ENCODE data around the gene FUZ. TPM values are rescaled to one million over a fixed set of nuclear protein-coding genes. Genes with fewer than 3 reads are reported as not detected.

The FUZ gene
- total and polyA plus RNA-seq, 9 donors: 13.4 to 48.6 (median 27.5) TPM

DNA sequence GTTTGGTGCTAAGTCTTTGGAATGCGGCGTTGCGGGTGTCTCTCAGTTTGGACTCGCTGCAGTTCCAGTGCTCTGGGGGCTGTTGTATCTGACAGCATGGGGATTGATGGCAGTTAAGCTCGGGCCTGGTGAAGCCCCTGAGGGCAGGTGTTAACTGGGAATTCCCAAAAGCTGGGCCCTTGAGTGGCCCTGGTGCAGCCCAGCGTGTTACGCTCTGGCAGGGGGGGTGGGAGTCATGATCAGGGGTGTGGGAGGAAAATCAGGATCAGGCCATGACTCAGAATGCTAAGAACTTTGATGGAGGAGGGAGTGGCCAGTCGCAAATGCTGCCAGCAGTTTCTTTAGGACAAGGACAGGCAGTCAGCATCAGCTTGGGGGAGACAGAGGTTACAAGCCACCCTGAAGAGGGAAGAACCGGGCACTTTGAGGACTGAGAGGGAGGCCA is 26.7 kb downstream of the FUZ start:
- intact Hi-C loops (cut with DNase I): no loop called here
- Histone ChIP-seq H3K27me3 (no peaks in the 10 kb centered on the region), H3K9me3 (no peaks in the 10 kb centered on the region), H3K27ac (no peak overlapping the region), H3K4me1 (ENCODE audit: insufficient read depth) (peaks cover 9% of the 10 kb centered on the region), H3K4me3 (no peak overlapping the region), H3K36me3 (no peaks in the 10 kb centered on the region)
- WGBS, 3 donors: 48 to 56% (median 55%) methylated on average over 9 of the region's 9 CpGs
- peak in 1 of 5 donors; percentile 39 for DNase-seq
- TF ChIP-seq POLR2A (IDR thresholded peaks at IDR 0.05): no peak
- no peak for TF ChIP-seq EP300 (IDR thresholded peaks at IDR 0.05)
- TF ChIP-seq, protein P1, sequence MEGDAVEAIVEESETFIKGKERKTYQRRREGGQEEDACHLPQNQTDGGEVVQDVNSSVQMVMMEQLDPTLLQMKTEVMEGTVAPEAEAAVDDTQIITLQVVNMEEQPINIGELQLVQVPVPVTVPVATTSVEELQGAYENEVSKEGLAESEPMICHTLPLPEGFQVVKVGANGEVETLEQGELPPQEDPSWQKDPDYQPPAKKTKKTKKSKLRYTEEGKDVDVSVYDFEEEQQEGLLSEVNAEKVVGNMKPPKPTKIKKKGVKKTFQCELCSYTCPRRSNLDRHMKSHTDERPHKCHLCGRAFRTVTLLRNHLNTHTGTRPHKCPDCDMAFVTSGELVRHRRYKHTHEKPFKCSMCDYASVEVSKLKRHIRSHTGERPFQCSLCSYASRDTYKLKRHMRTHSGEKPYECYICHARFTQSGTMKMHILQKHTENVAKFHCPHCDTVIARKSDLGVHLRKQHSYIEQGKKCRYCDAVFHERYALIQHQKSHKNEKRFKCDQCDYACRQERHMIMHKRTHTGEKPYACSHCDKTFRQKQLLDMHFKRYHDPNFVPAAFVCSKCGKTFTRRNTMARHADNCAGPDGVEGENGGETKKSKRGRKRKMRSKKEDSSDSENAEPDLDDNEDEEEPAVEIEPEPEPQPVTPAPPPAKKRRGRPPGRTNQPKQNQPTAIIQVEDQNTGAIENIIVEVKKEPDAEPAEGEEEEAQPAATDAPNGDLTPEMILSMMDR (IDR thresholded peaks at IDR 0.05): no peak

DNA sequence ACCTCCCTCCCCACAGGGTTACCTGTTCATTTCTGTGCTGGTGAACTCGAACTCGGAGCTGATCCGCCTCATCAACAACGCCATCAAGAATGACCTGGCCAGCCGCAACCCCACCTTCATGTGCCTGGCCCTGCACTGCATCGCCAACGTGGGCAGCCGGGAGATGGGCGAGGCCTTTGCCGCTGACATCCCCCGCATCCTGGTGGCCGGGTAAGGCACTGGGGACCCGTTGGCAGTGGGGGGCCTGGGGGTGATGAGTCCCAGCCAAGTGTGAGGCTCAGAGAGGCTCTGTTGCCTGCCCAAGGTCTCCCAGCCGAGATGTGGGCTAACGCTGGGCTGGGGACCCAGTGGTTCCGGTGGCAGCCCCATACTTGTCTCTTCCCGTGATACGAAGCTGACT is 30.6 kb downstream of the FUZ start:
- Histone ChIP-seq H3K4me3 (no peak overlapping the region), H3K4me1 (ENCODE audit: insufficient read depth) (no peaks in the 10 kb centered on the region), H3K36me3 (no peaks in the 10 kb centered on the region), H3K9me3 (no peaks in the 10 kb centered on the region), H3K27me3 (no peaks in the 10 kb centered on the region), H3K27ac (no peak overlapping the region)
- intact Hi-C loops (cut with DNase I): no loop called here
- no peak for TF ChIP-seq POLR2A (IDR thresholded peaks at IDR 0.05)
- no peak for TF ChIP-seq EP300 (IDR thresholded peaks at IDR 0.05)
- TF ChIP-seq, protein P1 (IDR thresholded peaks at IDR 0.05): no peak
- no peak for DNase-seq
- WGBS, 3 donors: 92 to 96% (median 93%) methylated on average over 14 to 18 of the region's 18 CpGs

DNA sequence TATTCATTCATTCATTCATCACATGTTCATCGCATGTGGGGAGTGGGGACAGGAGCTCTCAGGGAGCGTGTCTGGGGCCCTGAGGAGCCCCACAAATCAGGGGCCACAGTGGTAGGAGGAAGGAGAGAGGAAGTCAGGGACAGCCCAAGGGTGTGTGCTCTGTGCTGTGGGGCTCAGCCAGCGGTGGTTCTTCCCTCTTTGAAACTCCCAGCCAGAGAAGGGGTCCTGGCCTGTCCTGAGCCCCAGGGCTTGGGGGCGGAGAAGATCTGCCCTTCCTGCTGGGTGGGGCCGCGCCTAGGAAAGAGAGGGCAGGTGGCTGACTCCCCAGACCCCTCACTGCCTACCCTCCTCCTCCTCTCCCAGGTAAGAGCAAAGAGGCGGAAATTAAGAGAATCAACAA is 31.7 kb downstream of the FUZ start:
- DNase-seq: no peak
- H3K9me3 ChIP-seq: no peaks in the 10 kb centered on the region
- intact Hi-C loops (cut with DNase I): no loop called here
- no peaks in the 10 kb centered on the region for H3K27me3 ChIP-seq
- H3K4me1 ChIP-seq (ENCODE audit: insufficient read depth): no peaks in the 10 kb centered on the region
- TF ChIP-seq POLR2A (IDR thresholded peaks at IDR 0.05) (no peak), EP300 (IDR thresholded peaks at IDR 0.05) (no peak)
- no peaks in the 10 kb centered on the region for H3K36me3 ChIP-seq
- 90 to 95% (median 94%) methylated on average over 7 of the region's 7 CpGs for WGBS, 3 donors
- H3K27ac ChIP-seq: no peak overlapping the region
- H3K4me3 ChIP-seq: no peak overlapping the region

DNA sequence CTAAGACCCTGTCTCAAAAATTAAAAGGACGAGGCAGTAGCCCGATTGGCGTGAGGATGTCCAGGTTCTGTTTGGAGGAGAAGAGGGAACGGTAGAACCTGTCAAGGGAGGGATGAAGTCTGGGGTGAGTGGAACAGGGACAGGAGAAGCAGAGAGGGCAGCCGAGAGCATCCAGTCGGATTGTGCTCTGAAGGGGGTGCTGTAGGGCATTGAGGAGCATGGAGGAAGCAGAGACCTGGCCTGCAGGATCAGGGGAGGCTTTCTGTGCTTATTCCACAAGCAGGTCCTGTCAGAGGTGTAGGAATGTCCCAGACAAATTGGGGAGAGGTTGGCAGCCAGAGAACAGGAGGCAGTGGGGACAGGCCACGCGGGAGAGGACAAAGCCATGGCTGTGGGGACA is 32.2 kb downstream of the FUZ start:
- Histone ChIP-seq H3K27me3 (no peaks in the 10 kb centered on the region), H3K36me3 (no peaks in the 10 kb centered on the region), H3K4me3 (no peak overlapping the region), H3K9me3 (no peaks in the 10 kb centered on the region), H3K4me1 (ENCODE audit: insufficient read depth) (no peaks in the 10 kb centered on the region), H3K27ac (no peak overlapping the region)
- DNase-seq: no peak
- intact Hi-C loops (cut with DNase I): no loop called here
- WGBS, 3 donors: 84 to 90% (median 85%) methylated on average over 8 of the region's 8 CpGs
- TF ChIP-seq, protein P1 (IDR thresholded peaks at IDR 0.05): no peak
- TF ChIP-seq EP300 (IDR thresholded peaks at IDR 0.05) (no peak), POLR2A (IDR thresholded peaks at IDR 0.05) (no peak)

DNA sequence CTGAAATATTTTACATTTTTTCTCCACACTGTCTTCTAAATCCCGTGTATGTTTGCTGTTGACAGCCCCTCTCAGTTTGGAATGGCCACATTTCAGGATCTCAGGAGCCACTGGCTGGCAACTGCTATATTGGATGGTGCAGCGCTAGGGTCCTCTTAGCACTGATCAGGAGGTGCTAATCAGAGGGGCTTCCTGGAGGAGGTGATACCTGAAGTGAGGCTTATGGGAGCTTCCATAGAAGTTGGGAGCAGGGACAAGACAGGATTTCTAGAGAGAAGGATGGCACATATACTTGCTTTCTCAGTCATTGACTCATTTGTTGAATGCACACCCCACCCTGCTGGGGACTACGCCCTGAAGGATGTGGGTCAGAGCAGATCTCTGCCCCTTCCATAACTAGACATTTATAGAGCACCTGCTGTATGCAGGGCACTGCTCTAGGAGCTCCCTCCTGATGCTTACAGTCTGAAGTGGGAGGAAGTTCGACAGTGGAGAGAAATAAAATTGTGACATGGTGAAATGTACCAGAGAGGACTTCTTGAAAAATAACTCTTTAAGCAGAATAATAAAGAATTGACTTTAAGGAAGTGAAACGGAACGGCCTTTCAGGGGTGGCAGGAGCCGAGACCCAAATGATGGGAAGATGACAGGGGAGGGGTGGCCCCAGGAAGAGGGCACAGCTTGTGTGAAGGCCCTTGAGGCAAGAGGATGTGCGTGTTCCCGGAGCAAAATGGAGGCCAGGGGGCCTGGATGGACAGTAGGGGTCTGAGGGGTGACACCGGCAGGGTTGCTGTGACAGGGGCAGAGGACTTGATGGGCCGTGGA is 33.1 kb downstream of the FUZ start:
- H3K27ac ChIP-seq: no peak overlapping the region
- DNase-seq: no peak
- no peaks in the 10 kb centered on the region for H3K27me3 ChIP-seq
- no peak overlapping the region for H3K4me3 ChIP-seq
- TF ChIP-seq EP300 (IDR thresholded peaks at IDR 0.05) (no peak), POLR2A (IDR thresholded peaks at IDR 0.05) (no peak)
- TF ChIP-seq, protein P1 (IDR thresholded peaks at IDR 0.05): no peak
- intact Hi-C loops (cut with DNase I): no loop called here
- WGBS, 3 donors: 79 to 86% (median 82%) methylated on average over 11 of the region's 11 CpGs
- H3K9me3 ChIP-seq: no peaks in the 10 kb centered on the region
- no peaks in the 10 kb centered on the region for H3K4me1 ChIP-seq (ENCODE audit: insufficient read depth)
- no peaks in the 10 kb centered on the region for H3K36me3 ChIP-seq

Measured in ovary (tissue), 9 donors.